MM.1S (cell line): ENCODE results near the gene SLC6A9.

ENCODE experiments used
- DNase-seq: peaks from one replicate; pipeline ENCODE4 v3.0.0-alpha.2; 2015
- H2AFZ ChIP-seq: fragments of 300-600 bp; sonication (generic); 2 replicates; pipeline ENCODE4 v1.6.0; 2016; ENCODE audit warnings: antibody characterized with exemption, low read length
- H3F3A ChIP-seq: fragments of 300-600 bp; sonication (generic); 2 replicates; pipeline ENCODE4 v1.6.1; 2016; ENCODE audit warnings: mild to moderate bottlenecking, antibody characterized with exemption, low read length, moderate library complexity, mixed read lengths; ENCODE audit not compliant: insufficient read depth
- H3K27ac ChIP-seq: fragments of 300-600 bp; sonication (generic); 2 replicates; pipeline ENCODE4 v1.5.1; 2016; ENCODE audit warnings: mild to moderate bottlenecking, low read length
- H3K27me3 ChIP-seq: fragments of 300-600 bp; sonication (generic); replicated peaks from 2 replicates; pipeline ENCODE4 v1.6.0; 2016; ENCODE audit warnings: low read length; ENCODE audit not compliant: insufficient read depth
- H3K36me3 ChIP-seq: fragments of 300-600 bp; sonication (generic); replicated peaks from 2 replicates; pipeline ENCODE4 v1.6.1; 2016; ENCODE audit warnings: mild to moderate bottlenecking, low read length, mixed read lengths; ENCODE audit not compliant: insufficient read depth
- H3K4me1 ChIP-seq: fragments of 300-600 bp; sonication (generic); 2 replicates; pipeline ENCODE4 v1.6.1; 2016; ENCODE audit warnings: low read length, mixed read lengths
- H3K4me2 ChIP-seq: fragments of 300-600 bp; sonication (generic); 2 replicates; pipeline ENCODE4 v1.6.0; 2016; ENCODE audit warnings: low read depth, low read length
- H3K4me3 ChIP-seq: fragments of 300-600 bp; sonication (generic); 2 replicates; pipeline ENCODE4 v1.5.1; 2016; ENCODE audit warnings: low read length, mixed read lengths
- H3K79me2 ChIP-seq: fragments of 300-600 bp; sonication (generic); 2 replicates; pipeline ENCODE4 v1.6.1; 2016; ENCODE audit warnings: mixed run types, low read length, mixed read lengths
- H3K9ac ChIP-seq: fragments of 300-600 bp; sonication (generic); 2 replicates; pipeline ENCODE4 v1.6.1; 2016; ENCODE audit warnings: low read length, mixed read lengths
- H3K9me2 ChIP-seq: fragments of 300-600 bp; sonication (generic); replicated peaks from 2 replicates; pipeline ENCODE4 v1.6.1; 2016; ENCODE audit warnings: mild to moderate bottlenecking, low read length, mixed read lengths; ENCODE audit not compliant: insufficient read depth
- H3K9me3 ChIP-seq: fragments of 300-600 bp; sonication (generic); replicated peaks from 2 replicates; pipeline ENCODE4 v1.6.1; 2016; ENCODE audit warnings: mild to moderate bottlenecking, low read length, mixed read lengths; ENCODE audit not compliant: insufficient read depth
- H4K20me1 ChIP-seq: fragments of 300-600 bp; sonication (generic); 2 replicates; pipeline ENCODE4 v1.6.1; 2016; ENCODE audit warnings: mild to moderate bottlenecking, low read length, moderate library complexity, mixed read lengths; ENCODE audit not compliant: insufficient read depth
- CTCF ChIP-seq: fragments of 300-600 bp; sonication (generic); IDR thresholded peaks from 2 replicates; pipeline ENCODE4 v1.5.1; 2016; ENCODE audit warnings: antibody characterized with exemption, low read length, mixed read lengths
- EZH2 ChIP-seq: fragments of 300-600 bp; sonication (generic); optimal IDR thresholded peaks from 2 replicates; pipeline ENCODE3; 2017; ENCODE audit warnings: low read depth, mild to moderate bottlenecking, antibody characterized with exemption, low read length, mixed read lengths
- EZH2phosphoT487 ChIP-seq: fragments of 300-600 bp; sonication (generic); IDR thresholded peaks from 2 replicates; pipeline ENCODE4 v1.6.1; 2018; ENCODE audit warnings: antibody characterized with exemption, low read length

The SLC6A9 gene

GRCh38 chr1:44020464-44020863, 10.8 kb downstream of the SLC6A9 start:
- H3K9me3 ChIP-seq, result no peaks in the 10 kb centered on the region
- H3K4me3 ChIP-seq, result no peak overlapping the region
- H3F3A ChIP-seq, result no peaks in the 10 kb centered on the region
- H3K4me2 ChIP-seq, result no peak overlapping the region
- no peaks in the 10 kb centered on the region for H3K9me2 ChIP-seq
- no peak for DNase-seq
- H2AFZ ChIP-seq, result no peak overlapping the region
- H3K36me3 ChIP-seq, result no peaks in the 10 kb centered on the region
- H3K9ac ChIP-seq, result no peak overlapping the region
- H3K27ac ChIP-seq, result no peak overlapping the region
- no peaks in the 10 kb centered on the region for H3K4me1 ChIP-seq
- no peaks in the 10 kb centered on the region for H4K20me1 ChIP-seq
- no peaks in the 10 kb centered on the region for H3K79me2 ChIP-seq
- no peak for TF ChIP-seq EZH2
- TF ChIP-seq CTCF, result no peak
- TF ChIP-seq EZH2phosphoT487, result no peak
- H3K27me3 ChIP-seq, result no peaks in the 10 kb centered on the region

- Histone ChIP-seq H3K36me3 (no peaks in the 10 kb centered on the region), H3K4me1 (no peaks in the 10 kb centered on the region), H3K27me3 (no peaks in the 10 kb centered on the region), H3F3A (no peaks in the 10 kb centered on the region), H3K27ac (no peak overlapping the region), H3K9ac (no peak overlapping the region), H4K20me1 (no peaks in the 10 kb centered on the region), H3K9me3 (no peaks in the 10 kb centered on the region), H3K79me2 (no peaks in the 10 kb centered on the region), H3K4me3 (no peak overlapping the region), H3K4me2 (no peak overlapping the region), H2AFZ (no peak overlapping the region), H3K9me2 (no peaks in the 10 kb centered on the region)
- TF ChIP-seq CTCF (no peak), EZH2 (no peak), EZH2phosphoT487 (no peak)
- DNase-seq, result no peak
Measured at GRCh38 chr1:44019466-44019948, 11.8 kb downstream of the SLC6A9 start.

- TF ChIP-seq EZH2 (no peak), EZH2phosphoT487 (no peak), CTCF (no peak)
- no peak overlapping the region for H3K4me3 ChIP-seq
- H4K20me1 ChIP-seq, result no peaks in the 10 kb centered on the region
- DNase-seq, result no peak
- no peaks in the 10 kb centered on the region for H3K4me1 ChIP-seq
- no peak overlapping the region for H3K27ac ChIP-seq
- H3F3A ChIP-seq, result no peaks in the 10 kb centered on the region
- H3K27me3 ChIP-seq, result no peaks in the 10 kb centered on the region
- no peaks in the 10 kb centered on the region for H3K79me2 ChIP-seq
- no peak overlapping the region for H3K4me2 ChIP-seq
- H3K36me3 ChIP-seq, result no peaks in the 10 kb centered on the region
- no peak overlapping the region for H3K9ac ChIP-seq
- H2AFZ ChIP-seq, result no peak overlapping the region
- H3K9me2 ChIP-seq, result no peaks in the 10 kb centered on the region
- H3K9me3 ChIP-seq, result no peaks in the 10 kb centered on the region
Measured at GRCh38 chr1:44016890-44017400, 14.3 kb downstream of the SLC6A9 start.
